ENCODE data around the gene ZNHIT1. TPM values are rescaled to one million over a fixed set of nuclear protein-coding genes. Genes with fewer than 3 reads are reported as not detected.

Gene ZNHIT1
- total RNA-seq, 1 donor from 2014 or later: 37.6 TPM

DNA sequence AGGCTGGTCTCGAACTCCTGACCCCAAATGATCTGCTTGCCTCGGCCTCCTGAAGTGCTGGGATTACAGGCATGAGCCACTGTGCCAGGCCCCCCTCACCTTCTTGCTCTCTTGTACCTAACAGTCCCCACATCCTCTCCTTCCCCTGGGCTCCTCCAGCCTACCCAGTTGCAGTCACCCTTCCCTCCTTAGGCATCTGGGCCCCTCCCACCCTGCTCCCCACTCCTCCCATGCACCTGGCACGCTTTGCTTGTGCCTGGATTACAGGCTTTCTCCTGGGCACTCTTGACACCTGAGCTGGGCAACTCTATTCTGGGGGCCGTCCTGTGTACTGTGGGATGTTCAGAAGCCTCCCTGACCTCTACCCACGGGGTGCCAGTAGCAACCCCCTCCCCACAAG lies 16.7 kb downstream of the ZNHIT1 start:
- Mint-ChIP-seq H3K36me3 (ENCODE audit: low read depth) (peaks cover 38% of the 10 kb centered on the region), H3K4me3 (no peak overlapping the region), H3K27me3 (no peaks in the 10 kb centered on the region), H3K27ac (no peak overlapping the region), H3K9me3 (no peaks in the 10 kb centered on the region), H3K4me1 (peaks cover 2% of the 10 kb centered on the region)
- TF ChIP-seq, protein P1, sequence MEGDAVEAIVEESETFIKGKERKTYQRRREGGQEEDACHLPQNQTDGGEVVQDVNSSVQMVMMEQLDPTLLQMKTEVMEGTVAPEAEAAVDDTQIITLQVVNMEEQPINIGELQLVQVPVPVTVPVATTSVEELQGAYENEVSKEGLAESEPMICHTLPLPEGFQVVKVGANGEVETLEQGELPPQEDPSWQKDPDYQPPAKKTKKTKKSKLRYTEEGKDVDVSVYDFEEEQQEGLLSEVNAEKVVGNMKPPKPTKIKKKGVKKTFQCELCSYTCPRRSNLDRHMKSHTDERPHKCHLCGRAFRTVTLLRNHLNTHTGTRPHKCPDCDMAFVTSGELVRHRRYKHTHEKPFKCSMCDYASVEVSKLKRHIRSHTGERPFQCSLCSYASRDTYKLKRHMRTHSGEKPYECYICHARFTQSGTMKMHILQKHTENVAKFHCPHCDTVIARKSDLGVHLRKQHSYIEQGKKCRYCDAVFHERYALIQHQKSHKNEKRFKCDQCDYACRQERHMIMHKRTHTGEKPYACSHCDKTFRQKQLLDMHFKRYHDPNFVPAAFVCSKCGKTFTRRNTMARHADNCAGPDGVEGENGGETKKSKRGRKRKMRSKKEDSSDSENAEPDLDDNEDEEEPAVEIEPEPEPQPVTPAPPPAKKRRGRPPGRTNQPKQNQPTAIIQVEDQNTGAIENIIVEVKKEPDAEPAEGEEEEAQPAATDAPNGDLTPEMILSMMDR (IDR thresholded peaks at IDR 0.05): no peak
- ATAC-seq (ENCODE audit: low read depth): no peak
- DNase-seq: no peak
- ChIA-PET CTCF (no interaction called here), POLR2A (interaction anchor here (0.6 kb wide), 1 partner anchor 74 kb away, joined by 3 read pairs; no protein-coding TSS in a partner anchor)
- intact Hi-C loops (cut with micrococcal nuclease): no loop called here

DNA sequence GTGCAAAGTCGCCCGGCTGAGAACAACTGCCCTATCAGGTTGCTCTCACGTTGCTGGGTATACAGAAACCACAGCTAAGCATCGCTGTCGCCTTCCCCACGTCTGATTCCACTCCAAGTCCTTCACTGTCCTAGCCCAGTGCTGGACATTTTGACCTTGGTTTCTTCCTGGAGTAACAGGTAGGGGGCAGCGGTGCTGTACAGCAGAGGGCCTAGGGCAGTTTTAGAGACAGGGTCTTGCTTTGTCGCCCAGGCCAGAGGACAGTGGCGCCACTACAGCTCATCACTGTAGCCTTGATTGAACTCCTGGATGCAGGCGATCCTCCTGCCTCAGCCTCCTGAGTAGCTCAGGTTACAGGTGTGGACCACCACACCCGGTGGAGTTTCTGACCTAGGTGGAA lies 17.1 kb downstream of the ZNHIT1 start:
- ChIA-PET CTCF (no interaction called here), POLR2A (interaction anchor here (0.6 kb wide), 1 partner anchor 74 kb away, joined by 3 read pairs; no protein-coding TSS in a partner anchor)
- intact Hi-C loops (cut with micrococcal nuclease): no loop called here
- peaks cover 2% of the 10 kb centered on the region for H3K4me1 Mint-ChIP-seq
- no peaks in the 10 kb centered on the region for H3K27me3 Mint-ChIP-seq
- ATAC-seq (ENCODE audit: low read depth) (no peak), DNase-seq (no peak)
- no peaks in the 10 kb centered on the region for H3K9me3 Mint-ChIP-seq
- H3K4me3 Mint-ChIP-seq: no peak overlapping the region
- H3K36me3 Mint-ChIP-seq (ENCODE audit: low read depth): peaks cover 42% of the 10 kb centered on the region
- H3K27ac Mint-ChIP-seq: no peak overlapping the region
- TF ChIP-seq, protein P1 (IDR thresholded peaks at IDR 0.05): no peak

DNA sequence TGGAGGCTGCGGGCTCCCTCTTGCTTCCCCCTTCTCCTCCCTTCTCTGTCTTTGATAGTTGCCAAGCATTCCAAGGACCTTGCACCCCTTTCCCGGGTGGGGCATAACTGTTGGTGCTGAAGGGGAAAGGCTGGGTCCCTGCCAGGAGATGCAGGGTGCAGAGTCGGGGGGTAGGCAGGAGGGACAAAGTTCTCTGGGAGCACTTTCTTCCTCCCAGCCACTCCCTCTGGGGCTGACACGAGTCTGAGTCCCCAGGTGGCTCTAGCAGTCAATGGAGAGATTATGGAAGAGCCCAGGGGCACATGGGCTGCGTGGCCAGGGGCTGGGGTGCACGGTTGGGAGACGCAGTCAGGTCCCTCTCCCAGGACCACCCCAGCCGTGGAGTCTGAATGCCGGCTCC lies 17.6 kb downstream of the ZNHIT1 start:
- ATAC-seq (ENCODE audit: low read depth) (no peak), DNase-seq (no peak)
- H3K36me3 Mint-ChIP-seq (ENCODE audit: low read depth): peaks cover 44% of the 10 kb centered on the region
- no peaks in the 10 kb centered on the region for H3K9me3 Mint-ChIP-seq
- ChIA-PET POLR2A (interaction anchor here (0.6 kb wide), 1 partner anchor 75 kb away, joined by 3 read pairs; no protein-coding TSS in a partner anchor), CTCF (no interaction called here)
- H3K27ac Mint-ChIP-seq: no peak overlapping the region
- H3K4me1 Mint-ChIP-seq: peaks cover 3% of the 10 kb centered on the region
- intact Hi-C loops (cut with micrococcal nuclease): no loop called here
- no peak overlapping the region for H3K4me3 Mint-ChIP-seq
- no peaks in the 10 kb centered on the region for H3K27me3 Mint-ChIP-seq
- TF ChIP-seq, protein P1 (IDR thresholded peaks at IDR 0.05): no peak

DNA sequence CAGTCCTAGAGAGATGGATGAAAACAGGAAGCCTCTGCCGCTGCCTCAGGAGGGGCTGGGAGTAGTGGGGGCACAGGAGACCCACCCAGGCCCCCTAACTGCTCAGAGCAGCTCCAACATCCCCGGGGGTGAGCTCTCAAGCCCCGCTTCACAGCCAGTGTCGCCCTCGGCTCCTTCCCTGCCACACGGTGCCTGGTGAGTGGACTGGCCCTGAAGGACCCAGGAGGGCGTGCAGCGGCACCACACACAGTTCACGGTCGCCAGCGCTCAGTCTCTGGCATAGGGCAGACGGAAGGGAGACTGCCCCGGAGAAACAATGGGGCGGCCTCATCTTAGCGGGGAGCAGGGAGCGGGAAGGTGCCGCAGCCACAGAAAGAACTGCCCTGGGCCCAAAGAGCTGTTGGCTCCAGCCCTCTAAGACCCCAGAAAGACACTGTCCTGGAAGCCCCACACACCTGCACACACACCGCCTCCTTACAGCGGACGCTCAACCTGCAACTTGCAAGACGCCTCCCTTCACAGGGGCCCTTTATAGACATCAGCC lies 18.4 kb downstream of the ZNHIT1 start:
- ATAC-seq (ENCODE audit: low read depth) (no peak), DNase-seq (no peak)
- H3K36me3 Mint-ChIP-seq (ENCODE audit: low read depth): peaks cover 44% of the 10 kb centered on the region
- no peak overlapping the region for H3K27ac Mint-ChIP-seq
- ChIA-PET CTCF (no interaction called here), POLR2A (no interaction called here)
- peaks cover 8% of the 10 kb centered on the region for H3K4me1 Mint-ChIP-seq
- no peak overlapping the region for H3K4me3 Mint-ChIP-seq
- intact Hi-C loops (cut with micrococcal nuclease): no loop called here
- no peaks in the 10 kb centered on the region for H3K27me3 Mint-ChIP-seq
- H3K9me3 Mint-ChIP-seq: no peaks in the 10 kb centered on the region
- TF ChIP-seq, protein P1 (IDR thresholded peaks at IDR 0.05): no peak

DNA sequence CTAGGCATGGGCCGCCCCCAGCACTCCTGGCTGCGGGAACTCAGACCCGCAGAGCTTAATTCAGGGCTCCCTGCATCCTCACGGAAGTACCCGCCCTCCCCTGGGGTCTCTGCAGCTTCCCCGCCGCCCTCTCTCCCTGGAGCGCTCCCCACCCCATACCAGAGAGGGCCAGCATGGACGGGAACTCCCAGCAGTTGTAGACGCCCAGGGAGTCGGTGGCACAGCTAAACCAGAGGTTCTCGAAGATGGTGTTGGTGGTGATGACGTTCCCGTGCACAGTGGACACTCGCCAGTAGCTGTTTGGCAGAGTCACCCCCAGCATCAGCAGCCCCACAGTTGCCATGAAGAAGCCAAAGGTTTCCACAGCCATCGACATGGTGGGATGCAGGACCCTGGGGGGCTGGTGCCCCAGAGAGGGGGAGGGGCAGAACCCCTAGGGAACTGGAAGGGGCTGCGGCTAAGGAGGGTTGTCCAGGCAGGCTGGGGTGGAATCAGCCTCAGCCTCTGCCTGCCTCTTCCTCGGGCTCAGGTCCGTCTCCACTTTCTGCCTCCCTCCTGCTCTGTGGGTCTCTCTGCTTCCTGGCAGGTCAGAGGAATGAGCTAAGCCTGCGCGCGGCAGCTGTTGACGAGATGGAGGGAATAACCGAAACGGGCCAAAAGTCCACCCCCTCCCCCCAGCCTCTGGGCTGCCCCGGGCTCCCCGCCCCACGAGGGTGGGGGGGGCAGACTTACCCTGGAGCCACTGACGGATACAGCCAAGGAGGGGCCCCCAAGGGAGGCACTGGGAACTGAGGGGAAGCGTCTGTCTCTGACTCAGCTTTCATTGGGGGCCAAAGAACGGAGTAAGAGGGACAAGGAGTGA lies 19.5 kb downstream of the ZNHIT1 start, which contains the start of gene CLDN15:
TSS of gene CLDN15 (minus strand) at position 597 of the 862 bp plus-strand sequence. CDS start at position 376, 221 bp downstream.
- DNase-seq (no peak), ATAC-seq (ENCODE audit: low read depth) (peak; percentile 49)
- TF ChIP-seq, protein P1 (IDR thresholded peaks at IDR 0.05): no peak
- Mint-ChIP-seq H3K36me3 (ENCODE audit: low read depth) (peaks cover 39% of the 10 kb centered on the region), H3K4me3 (no peak within 1 kb of the TSS), H3K4me1 (peaks cover 12% of the 10 kb centered on the region), H3K27me3 (no peaks in the 10 kb centered on the region), H3K27ac (no peak within 1 kb of the TSS), H3K9me3 (no peaks in the 10 kb centered on the region)
- intact Hi-C loops (cut with micrococcal nuclease): no loop called here
- POLR2A ChIA-PET: interaction anchor here (0.7 to 0.8 kb wide), 2 partner anchors 15 to 20 kb away, joined by 3 read pairs; partner anchors contain the start of gene ZNHIT1
- CTCF ChIA-PET: no interaction called here
